Astrocyte of the hippocampus (primary cell): ENCODE measurements around the gene SLC22A16.
"Not testable (repeated sequence)": the region's sequence is repeated elsewhere in the genome, so short reads cannot be mapped to it uniquely, and the experiment has no call there.

Experiments
- DNase-seq: peaks from one replicate; pipeline ENCODE4 v3.0.0; 2011; ENCODE audit warnings: low read depth, low spot score

SLC22A16 gene, protein sequence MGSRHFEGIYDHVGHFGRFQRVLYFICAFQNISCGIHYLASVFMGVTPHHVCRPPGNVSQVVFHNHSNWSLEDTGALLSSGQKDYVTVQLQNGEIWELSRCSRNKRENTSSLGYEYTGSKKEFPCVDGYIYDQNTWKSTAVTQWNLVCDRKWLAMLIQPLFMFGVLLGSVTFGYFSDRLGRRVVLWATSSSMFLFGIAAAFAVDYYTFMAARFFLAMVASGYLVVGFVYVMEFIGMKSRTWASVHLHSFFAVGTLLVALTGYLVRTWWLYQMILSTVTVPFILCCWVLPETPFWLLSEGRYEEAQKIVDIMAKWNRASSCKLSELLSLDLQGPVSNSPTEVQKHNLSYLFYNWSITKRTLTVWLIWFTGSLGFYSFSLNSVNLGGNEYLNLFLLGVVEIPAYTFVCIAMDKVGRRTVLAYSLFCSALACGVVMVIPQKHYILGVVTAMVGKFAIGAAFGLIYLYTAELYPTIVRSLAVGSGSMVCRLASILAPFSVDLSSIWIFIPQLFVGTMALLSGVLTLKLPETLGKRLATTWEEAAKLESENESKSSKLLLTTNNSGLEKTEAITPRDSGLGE

DNA sequence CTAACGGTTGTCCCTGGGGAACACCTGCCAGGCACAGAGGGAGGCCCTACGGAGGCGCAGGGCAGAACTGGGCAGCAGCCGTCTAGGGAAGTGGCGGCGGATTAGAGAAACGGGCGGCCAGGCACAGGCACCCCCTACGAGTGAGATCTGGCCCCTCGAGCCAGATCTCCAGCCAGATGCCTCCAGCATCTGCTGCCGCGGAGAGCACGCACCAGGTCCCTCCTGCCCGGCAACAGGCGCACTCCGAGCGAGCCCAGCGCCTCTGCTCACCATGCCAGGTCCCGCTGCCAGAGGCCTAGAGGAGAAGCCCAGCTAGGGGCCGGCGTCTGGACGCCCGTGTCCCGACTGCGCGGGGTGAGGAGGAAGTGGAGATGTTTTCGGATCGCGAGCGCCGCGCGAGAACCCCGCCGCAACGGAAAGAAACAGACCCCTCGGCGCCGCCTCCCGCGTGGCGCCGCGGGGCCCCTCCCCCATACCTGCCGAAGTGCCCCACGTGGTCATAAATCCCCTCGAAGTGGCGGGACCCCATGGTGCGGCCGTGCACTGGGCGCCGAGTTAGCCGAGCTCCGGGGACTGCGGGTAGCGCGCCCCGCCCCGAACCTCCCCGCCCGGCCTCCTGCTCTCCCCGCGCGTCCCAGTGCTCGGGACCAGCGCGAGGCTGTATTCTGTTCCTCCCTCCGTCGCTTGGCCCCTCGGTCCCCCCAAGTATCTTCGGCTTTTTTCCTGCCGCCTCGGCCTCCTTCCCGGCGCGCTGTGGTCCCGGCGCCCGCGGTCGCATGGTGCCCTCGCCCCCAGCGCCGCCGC is at the start of gene SLC22A16:
Gene SLC22A16, minus strand, starts transcription at position 568 of the 804 bp plus-strand sequence. Its CDS starts 39 bp downstream, at position 529.
- peak; percentile 52 for DNase-seq

DNA sequence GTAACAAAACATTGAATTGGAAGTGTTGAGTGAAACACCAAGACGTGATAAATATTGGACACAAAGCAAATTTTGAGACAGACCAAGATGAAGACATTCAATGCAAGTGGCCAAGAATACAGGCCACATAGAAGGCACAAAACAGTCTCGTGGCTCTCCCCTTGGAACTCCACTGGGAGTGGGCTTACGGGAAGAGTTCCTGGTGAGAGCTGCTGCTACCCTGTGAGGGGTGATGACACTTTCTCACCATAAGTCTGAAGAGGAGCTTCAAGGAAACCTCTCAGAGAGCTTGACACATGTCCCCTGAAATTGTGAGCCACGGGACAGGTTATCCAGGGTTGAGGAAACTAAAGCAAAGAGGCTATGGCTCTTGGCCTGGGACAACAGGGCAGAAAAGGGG is 48.6 kb upstream of the SLC22A16 start:
- DNase-seq, result no peak

DNA sequence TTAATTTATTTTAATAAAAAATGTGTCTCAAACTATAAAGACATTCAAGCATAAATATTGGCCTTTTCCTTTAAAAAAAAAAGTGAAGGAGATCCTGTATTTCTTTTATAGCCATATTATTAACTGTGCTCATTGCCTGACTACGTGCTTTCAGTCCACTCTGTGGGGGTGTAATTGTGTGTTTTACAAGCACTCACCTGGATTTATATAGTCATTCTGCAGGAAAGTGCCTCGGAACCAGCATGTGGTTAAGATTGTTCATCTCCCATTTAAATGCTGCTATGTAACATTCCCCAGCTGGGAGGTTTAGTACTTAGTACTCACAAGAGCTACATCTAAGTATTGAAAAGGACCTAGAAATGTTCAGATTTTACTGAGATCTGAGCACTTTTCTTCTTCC is 47.9 kb upstream of the SLC22A16 start:
- DNase-seq, result no peak

DNA sequence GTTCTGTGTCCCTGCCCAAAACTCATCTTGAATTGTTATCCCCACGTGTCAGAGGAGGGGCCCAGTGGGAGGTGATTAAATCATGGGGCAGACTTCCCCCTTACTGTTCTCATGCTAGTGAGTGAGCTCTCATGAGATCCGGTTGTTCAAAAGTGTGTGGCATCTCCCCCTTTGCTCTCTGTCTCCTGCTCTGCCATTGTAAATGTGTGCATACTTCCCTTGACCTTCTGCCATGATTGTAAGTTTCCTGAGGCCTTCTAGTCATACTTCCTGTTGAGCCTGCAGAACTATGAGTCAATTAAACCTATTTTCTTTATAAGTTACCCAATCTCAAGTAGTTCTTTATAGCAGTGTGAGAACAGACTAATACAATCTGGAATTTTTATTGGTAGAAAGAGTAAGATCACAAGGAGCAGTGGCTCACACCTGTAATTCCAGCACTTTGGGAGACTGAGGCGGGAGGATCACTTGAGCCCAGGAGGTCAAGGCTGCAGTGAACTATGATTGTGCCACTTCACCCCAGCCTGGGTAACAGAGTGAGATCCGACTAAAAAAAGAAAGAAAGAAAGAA is 47.1 kb upstream of the SLC22A16 start:
- DNase-seq, result no peak

DNA sequence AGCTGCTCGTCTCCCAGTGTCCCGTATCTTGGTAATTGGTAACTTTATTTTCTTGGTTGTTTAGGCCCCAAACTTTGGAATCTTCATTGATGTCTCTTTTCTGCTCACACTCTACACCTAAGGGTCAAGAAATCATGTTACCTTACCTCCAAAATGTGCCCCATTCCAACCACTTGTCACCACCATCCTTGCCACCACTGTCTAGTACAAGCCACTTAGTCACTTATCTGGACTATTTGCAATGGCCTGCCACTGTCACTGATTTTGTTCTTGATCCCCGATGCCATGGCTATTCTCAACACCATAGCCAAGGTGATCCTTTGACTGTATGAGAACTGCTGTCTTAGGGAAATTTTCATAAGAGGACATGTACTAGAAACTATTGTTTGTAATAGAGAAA is 46.0 kb upstream of the SLC22A16 start:
- no peak for DNase-seq

DNA sequence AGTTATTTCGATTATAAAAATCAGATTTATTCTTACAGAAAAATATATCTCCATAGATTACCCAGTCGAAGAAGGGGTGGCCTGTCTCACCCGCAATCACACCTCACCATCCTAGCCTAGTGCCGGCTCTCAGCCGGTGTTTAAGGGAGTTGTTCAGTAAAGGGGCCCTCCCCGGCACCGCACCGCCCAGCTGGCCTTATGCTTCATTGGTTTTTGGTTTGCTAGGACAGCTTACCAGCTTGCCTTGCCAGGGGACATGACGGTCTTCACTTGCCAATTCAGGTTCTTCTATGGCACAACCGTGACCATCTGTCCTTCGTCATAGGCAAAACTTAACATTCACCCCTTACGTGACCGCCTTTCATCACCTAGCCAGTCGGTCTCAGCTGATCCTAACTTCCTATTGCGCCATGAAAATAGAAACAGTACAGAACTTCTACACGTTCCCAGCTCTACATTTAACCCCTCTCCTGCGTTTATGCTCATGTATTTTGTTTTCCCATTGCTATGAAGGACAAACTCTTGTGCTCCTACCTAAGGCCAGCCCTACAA is 44.7 kb upstream of the SLC22A16 start:
- DNase-seq, result no peak

DNA sequence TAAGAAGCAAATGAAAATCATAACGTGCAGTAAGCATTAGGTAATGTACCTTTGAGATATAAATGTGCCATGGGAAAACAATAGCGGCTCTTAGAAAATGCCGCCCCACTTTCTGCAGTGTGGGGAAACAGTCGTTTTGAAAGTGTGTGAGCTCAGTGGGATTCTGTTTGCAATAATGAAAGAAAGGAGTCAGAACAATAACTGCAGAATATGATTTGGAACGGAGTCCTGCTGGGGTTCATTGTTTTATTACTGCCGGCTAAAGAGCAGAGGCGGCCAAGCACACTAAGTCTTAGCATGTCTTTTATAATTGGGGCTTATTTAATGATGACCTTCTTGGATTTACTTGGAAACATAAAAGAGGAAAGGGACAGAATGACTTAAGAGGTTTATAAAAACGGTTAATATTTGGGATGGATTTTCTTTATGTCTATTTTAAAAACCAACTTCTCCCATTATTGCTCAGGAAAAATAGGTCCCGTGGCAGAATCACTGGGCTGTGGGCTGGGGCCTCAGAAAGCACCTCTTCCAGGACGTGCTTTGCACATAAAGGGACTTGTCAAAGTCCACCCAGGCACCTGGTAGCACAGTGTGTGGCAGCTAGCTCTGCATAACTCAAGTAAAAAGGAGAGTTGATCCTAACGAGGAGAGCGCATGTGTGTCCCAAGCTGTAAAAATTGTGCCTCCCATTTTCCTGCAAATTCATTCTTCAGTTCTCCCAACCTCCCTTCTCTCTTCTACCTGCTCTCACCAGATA is 44.0 kb upstream of the SLC22A16 start:
- no peak for DNase-seq

DNA sequence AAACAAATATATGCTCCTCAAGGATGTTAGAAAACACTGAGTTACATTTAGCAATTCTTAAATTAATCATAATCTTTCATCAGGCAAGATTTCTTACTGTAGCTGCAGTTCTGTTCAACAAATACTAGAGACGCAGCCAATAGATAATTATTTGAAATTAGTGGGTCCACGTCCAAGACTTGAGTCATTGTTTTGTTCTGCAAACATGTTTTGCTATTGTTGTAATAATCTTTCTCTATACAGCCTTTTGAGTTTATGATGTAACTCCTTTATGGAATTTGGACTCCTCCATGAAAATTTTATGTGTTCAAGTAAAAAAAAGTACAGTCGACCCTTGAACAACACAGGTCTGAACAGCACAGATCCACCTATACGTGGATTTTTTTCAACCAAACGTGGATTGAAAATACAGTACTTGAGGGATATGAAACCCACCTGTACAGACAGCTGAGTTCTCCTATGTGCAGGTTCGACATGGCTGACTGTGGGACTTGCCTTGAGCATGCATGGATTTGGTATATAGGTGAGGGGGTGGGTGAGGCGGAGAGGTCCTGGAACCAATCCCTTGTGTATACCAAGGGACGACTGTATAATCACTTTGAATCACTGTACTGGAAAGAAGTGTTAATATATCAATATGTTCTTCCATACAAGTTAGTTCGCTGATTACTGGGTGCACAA is 41.3 kb upstream of the SLC22A16 start:
- DNase-seq, result no peak

DNA sequence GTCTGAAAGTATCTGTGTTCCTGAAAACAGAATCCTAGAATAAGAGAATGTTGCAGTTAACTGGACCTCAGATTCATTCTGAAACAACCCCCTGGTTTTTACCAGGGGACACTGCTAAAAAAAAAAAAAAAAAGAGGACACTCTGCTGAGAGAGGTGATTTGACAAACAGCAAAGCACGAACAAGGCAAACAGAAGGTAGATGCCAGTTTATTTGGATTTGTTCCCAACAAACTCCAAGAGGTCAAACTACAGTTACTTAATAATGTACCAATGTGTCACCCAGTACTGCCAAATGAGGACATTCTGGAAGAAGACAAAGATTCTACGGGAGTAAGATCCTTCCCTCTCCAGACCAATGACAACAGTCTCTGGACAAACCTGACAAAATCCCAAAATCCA is 40.6 kb upstream of the SLC22A16 start:
- DNase-seq, result no peak

DNA sequence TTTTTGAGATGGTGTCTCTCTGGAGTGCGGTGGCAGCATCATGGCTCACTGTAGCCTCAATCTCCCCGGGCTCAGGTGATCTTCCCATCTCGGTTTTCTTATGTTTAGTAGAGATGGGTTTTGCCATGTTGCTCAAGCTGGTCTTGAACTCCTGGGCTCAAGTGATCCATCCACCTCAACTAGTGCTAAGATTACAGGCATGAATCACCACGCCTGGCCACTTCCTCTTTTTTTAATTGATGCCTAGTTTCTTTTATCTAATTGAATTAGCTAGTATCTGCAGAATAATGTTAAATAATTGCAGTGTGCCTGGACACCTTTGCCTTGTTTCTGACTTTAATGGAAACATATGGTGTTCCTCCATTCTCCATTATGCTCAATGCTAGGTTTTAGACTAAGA is 38.4 kb upstream of the SLC22A16 start:
- no peak for DNase-seq

DNA sequence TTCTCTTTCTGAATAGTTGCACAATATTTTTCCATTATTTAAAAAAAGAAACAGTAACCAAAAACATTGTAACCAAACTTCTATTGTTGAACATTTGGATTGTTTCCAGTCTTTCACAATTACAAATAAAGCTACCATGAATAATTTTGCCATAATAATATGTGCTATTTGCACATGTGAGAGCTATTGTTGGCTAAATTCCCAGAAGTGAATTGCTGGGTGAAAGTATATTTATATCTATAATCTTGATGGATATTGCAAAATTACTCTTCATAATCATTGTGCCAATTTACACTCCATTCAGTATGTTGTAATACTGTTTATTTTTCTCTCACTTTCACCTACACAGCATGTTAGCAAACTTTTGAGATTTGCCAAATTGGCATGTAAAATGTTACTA is 36.6 kb upstream of the SLC22A16 start:
- DNase-seq, result no peak

DNA sequence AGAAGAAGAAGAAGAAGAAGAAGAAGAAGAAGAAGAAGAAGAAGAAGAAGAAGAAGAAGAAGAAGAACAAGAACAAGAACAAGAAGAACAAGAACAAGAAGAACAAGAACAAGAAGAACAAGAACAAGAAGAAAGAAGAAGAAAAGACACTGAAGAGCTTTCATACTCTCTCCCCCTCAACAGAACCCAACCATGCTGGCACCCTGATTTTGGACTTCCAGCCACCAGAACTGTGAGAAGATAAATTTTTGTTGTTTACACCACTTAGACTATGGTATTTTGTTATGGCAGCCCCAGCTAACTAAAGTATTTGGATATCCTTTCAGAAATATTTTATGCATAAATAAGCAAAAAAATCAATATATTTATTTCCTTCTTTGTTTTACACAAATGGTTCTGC is 36.1 kb upstream of the SLC22A16 start:
- not testable (repeated sequence) for DNase-seq

DNA sequence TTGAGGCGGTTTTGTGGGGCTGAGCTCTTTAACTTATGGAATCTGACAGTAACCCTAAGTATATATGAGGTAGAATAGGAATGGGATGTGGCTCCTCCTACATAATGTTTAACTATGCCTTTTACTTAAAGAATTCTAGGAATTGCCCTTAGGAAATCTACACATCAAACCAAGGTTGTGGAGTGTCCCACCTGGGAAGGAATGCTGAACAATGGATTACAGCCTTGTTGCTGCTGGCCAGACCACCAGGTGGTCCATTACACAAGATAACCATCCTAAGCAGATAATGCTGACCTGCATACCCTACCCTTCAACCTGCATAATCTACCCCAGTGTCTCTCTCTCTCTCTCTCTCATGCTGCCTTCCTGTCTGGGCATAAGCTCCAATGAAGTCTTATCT is 35.0 kb upstream of the SLC22A16 start:
- DNase-seq, result no peak

DNA sequence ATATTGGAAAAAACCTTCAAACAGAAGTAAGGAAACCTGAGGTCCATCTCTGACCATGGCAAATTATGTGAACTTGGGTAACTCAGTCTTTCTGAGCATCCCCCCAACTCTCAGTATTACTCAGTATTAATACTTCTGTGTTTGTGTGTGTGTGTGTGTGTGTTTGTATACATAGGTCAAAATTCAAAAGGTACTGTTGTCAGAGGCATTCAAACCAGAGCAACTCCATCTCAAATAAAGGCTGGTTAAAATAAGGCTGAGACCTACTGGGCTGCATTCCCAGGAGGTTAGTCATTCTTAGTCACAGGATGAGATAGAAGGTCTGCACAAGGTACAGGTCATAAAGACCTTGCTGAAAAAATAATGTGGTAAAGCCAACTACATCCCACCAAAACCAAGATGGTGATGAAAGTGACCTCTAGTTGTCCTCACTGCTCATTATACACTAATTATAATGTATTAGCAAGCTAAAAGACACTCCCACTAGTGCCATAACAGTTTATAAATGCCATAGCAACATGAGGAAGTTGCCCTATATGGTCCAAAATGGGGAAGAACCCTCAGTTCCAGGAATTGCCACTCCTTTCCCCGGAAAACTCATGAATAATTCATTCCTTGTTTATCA is 33.3 kb upstream of the SLC22A16 start:
- peak; percentile 86 for DNase-seq

DNA sequence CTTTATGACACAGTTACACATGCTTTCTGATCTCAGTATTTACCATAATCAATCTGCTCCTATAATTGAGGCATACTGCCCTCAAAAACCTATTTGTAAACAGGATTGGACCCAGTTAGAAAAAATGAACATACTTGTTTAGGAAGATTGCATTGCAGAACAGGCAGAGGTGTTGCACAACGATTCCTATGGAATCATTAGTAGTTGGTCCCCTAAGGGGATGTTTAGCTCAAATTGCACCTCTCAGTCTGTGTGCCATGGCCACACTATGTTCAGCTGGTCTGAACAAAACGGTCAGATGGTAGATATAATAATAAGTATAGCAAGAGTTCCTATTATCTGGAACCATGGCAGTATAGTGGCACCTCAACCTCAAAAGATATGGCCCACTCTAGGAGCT is 28.5 kb upstream of the SLC22A16 start:
- DNase-seq, result not testable (repeated sequence)

DNA sequence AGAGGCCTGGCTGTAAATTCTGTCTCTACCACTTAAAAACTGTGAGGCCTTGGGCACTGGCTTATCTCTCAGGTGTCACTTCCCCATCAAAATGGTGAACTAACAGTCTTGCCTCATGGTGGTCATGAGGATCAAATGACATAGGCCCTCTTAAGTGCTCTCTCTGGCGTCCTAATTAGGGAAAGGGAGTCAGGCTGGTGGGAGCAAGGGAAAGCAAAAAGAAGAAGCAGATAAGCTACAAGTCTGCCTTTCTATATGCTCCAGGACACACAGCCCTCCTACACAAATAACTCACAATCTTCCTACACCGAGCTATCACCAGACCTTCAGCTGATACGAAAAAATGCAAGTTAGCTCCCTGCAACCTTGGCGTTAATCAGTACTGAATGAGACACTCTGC is 19.5 kb upstream of the SLC22A16 start:
- DNase-seq, result no peak

DNA sequence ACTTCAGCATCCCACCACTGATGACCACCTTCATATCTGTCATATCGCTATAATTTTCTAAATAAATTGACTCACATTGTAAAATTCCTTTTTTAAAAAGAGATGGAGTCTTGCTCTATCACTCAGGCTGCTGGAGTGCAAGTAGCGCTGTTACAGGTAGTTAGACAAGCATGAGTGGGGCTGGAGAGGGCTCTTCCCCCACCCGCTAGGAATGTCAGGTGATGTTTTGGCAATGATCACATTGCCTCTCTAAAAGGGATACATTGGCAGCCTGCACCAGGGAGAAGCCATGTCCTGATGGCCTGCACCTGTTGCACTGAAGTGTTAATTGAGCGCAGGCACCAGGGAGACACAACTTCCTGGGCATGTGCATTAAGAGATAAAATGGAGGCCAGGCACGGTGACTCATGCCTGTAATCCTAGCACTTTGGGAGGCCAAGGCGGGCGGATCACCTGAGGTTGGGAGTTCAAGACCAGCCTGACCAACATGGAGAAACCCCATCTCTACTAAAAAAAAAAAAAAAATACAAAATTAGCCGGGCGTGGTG is 16.9 kb upstream of the SLC22A16 start:
- DNase-seq, result no peak

DNA sequence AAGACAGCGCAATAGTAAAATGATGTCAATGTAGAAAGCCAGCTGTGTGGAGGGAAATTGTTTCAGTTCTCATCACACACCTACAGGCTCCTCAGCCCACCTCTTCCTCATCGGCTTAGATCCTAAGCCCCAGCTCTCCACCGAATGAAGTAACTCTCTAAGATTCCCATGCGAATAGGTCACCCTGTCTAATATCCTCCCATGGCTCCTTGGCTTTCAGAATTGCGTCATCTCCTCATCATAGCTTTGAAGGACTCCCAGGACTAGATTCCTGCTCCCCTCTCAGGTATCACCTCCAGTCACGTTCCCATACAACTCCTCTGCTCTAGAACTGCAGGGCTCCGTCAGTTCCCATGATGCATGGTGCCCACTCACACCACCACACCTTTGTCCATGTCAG is 16.2 kb upstream of the SLC22A16 start:
- no peak for DNase-seq

DNA sequence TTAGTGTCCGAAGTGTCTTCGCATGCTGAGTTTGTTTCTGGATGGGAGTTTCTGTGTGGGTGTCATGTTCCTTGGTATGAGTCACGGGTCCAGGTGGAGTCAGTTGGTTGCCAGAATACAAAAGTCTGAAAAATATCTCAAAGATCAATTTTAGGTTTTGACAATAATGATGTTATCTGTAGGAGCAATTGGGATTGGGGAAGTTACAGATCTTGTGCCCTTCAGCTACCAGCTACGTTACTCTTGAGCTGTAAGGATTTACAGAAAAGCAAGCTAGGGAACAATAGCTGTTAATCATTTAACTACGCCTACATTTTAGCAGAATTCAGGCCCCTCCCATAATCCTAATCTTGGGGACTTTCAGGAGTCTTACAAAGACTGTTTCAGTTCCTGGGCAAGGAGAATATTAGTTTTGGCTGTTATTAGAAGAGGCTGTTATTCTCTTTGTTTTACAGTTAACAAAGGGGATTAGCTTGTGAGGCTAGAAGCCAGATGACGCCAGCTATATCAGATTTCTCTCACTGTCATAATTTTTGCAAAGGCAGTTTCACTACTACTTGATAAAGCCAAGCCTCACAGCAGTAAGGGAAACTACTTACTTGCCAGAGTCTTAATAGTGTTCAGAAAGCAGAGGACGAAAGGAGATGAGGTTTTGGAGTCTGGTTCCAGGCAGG is 15.4 kb upstream of the SLC22A16 start:
- DNase-seq, result no peak
